ENCODE data around the gene HNRNPU. TPM values are rescaled to one million over a fixed set of nuclear protein-coding genes. Genes with fewer than 3 reads are reported as not detected.

HNRNPU gene
- total and polyA plus RNA-seq, 4 donors, result 45.3 to 233 (median 136) TPM

DNA sequence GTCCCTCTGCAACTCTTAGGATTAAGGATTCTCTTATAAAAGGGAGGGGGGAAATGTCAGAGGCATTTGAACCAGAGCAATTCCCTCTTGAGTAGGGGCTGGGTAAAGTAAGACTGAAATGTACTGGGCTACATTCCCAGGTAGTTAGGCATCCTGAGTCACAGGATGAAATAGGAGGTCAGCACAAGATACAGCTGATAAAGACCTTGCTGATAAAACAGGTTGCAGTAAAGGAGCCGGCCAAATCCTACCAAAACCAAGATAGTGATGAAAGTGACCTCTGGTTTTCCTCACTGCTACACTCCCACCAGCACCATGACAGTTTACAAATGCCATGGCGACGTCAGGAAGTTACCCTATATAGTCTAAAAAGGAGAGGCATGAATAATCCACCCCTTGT lies 43.2 kb downstream of the HNRNPU start (continued):
- TF ChIP-seq, protein P1, sequence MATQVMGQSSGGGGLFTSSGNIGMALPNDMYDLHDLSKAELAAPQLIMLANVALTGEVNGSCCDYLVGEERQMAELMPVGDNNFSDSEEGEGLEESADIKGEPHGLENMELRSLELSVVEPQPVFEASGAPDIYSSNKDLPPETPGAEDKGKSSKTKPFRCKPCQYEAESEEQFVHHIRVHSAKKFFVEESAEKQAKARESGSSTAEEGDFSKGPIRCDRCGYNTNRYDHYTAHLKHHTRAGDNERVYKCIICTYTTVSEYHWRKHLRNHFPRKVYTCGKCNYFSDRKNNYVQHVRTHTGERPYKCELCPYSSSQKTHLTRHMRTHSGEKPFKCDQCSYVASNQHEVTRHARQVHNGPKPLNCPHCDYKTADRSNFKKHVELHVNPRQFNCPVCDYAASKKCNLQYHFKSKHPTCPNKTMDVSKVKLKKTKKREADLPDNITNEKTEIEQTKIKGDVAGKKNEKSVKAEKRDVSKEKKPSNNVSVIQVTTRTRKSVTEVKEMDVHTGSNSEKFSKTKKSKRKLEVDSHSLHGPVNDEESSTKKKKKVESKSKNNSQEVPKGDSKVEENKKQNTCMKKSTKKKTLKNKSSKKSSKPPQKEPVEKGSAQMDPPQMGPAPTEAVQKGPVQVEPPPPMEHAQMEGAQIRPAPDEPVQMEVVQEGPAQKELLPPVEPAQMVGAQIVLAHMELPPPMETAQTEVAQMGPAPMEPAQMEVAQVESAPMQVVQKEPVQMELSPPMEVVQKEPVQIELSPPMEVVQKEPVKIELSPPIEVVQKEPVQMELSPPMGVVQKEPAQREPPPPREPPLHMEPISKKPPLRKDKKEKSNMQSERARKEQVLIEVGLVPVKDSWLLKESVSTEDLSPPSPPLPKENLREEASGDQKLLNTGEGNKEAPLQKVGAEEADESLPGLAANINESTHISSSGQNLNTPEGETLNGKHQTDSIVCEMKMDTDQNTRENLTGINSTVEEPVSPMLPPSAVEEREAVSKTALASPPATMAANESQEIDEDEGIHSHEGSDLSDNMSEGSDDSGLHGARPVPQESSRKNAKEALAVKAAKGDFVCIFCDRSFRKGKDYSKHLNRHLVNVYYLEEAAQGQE (IDR thresholded peaks at IDR 0.05), result no peak
- TF ChIP-seq NR2F2 (IDR thresholded peaks at IDR 0.05) (no peak), EGR1 (IDR thresholded peaks at IDR 0.05; ENCODE audit: low read depth in 2 of 2) (no peak), FOXA2 (IDR thresholded peaks at IDR 0.05) (no peak)
- TF ChIP-seq, protein P2, sequence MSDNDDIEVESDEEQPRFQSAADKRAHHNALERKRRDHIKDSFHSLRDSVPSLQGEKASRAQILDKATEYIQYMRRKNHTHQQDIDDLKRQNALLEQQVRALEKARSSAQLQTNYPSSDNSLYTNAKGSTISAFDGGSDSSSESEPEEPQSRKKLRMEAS (IDR thresholded peaks at IDR 0.05), result no peak

DNA sequence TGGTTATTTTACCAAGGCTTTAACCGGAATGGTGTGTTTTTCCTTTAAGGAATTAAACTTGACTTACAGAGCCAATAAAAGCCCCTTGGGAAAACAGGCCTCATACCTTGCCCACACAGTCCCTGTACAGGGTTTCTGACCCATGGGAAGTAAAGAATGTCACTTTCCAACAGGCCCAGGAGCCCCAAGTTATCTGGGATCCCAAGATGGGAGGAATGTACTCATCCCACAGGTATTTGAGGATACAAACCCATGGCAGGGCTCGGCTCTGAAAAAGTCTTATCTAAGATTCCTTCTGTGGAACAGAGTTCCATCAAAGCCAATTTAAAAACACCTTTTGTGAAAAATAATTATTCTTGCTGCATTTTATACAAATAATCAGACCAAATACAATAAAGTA lies 44.2 kb downstream of the HNRNPU start:
- H3K27me3 ChIP-seq (ENCODE audit: control insufficient read depth in 4 of 4, insufficient read depth in 4 of 4, low read length in 3 of 4), result no peaks in the 10 kb centered on the region
- WGBS, result 95% methylated on average over 2 of the region's 2 CpGs
- H3K4me1 ChIP-seq (ENCODE audit: control insufficient read depth in 4 of 4, insufficient read depth in 4 of 4, low read length in 3 of 4), result peaks cover 0 to 3% (median 0%) of the 10 kb centered on the region in 4 donors
- no peak for TF ChIP-seq YY1 (IDR thresholded peaks at IDR 0.05)
- no peak for TF ChIP-seq NR2F2 (IDR thresholded peaks at IDR 0.05)
- TF ChIP-seq, protein P2 (IDR thresholded peaks at IDR 0.05), result no peak
- TF ChIP-seq GABPA (IDR thresholded peaks at IDR 0.05 in 1 of 2, conservative IDR thresholded peaks at IDR 0.05 in 1 of 2), result no peak
- TF ChIP-seq, protein P1 (IDR thresholded peaks at IDR 0.05), result no peak
- no peak for TF ChIP-seq JUND (IDR thresholded peaks at IDR 0.05)
- TF ChIP-seq HNF4G (IDR thresholded peaks at IDR 0.05), result no peak
- TF ChIP-seq, protein P3, sequence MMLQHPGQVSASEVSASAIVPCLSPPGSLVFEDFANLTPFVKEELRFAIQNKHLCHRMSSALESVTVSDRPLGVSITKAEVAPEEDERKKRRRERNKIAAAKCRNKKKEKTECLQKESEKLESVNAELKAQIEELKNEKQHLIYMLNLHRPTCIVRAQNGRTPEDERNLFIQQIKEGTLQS (IDR thresholded peaks at IDR 0.05), result no peak
- TF ChIP-seq SP1 (IDR thresholded peaks at IDR 0.05), result no peak
- TF ChIP-seq RAD21 (IDR thresholded peaks at IDR 0.05), result no peak
- TF ChIP-seq TAF1 (conservative IDR thresholded peaks at IDR 0.05), result no peak
- no peak for TF ChIP-seq FOXA1 (IDR thresholded peaks at IDR 0.05)
- TF ChIP-seq, protein P4, sequence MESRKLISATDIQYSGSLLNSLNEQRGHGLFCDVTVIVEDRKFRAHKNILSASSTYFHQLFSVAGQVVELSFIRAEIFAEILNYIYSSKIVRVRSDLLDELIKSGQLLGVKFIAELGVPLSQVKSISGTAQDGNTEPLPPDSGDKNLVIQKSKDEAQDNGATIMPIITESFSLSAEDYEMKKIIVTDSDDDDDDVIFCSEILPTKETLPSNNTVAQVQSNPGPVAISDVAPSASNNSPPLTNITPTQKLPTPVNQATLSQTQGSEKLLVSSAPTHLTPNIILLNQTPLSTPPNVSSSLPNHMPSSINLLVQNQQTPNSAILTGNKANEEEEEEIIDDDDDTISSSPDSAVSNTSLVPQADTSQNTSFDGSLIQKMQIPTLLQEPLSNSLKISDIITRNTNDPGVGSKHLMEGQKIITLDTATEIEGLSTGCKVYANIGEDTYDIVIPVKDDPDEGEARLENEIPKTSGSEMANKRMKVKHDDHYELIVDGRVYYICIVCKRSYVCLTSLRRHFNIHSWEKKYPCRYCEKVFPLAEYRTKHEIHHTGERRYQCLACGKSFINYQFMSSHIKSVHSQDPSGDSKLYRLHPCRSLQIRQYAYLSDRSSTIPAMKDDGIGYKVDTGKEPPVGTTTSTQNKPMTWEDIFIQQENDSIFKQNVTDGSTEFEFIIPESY (IDR thresholded peaks at IDR 0.05), result no peak
- no peak overlapping the region for H3K4me3 ChIP-seq (ENCODE audit: low read depth in 1 of 3, low read length in 3 of 3)
- DNase-seq (ENCODE audit: low spot score), result no peak
- no peak overlapping the region for H3K27ac ChIP-seq (ENCODE audit: low read depth in 1 of 2, low read length in 2 of 2)
- H3K9me3 ChIP-seq (ENCODE audit: control insufficient read depth in 4 of 4, low read length in 3 of 4), result no peaks in the 10 kb centered on the region
- H3K9ac ChIP-seq (ENCODE audit: low read depth in 1 of 2, low read length in 2 of 2), result no peak overlapping the region
- H3K36me3 ChIP-seq (ENCODE audit: control insufficient read depth in 4 of 4, insufficient read depth in 3 of 4, low read depth in 1 of 4, low read length in 3 of 4), result no peaks in the 10 kb centered on the region

Data from liver (tissue), 9 donors.